ENCODE data around the gene ZNF444. TPM values are rescaled to one million over a fixed set of nuclear protein-coding genes. Genes with fewer than 3 reads are reported as not detected.

The ZNF444 gene
- total and polyA plus RNA-seq, 2 of the 8 experiments (the other 6 are each of a cell fraction or from before 2014, with no cell fraction given), result 49.5 to 54.5 TPM

- H3K4me2 ChIP-seq (ENCODE audit: insufficient read depth in 1 of 2, low read depth in 2 of 2, low read length in 2 of 2), result no peak within 1 kb of the TSS
- no peak within 1 kb of the TSS for H4K5ac ChIP-seq (ENCODE audit: insufficient read length, low read depth, low read length)
- H3K36me3 ChIP-seq (ENCODE audit: control insufficient read depth in 2 of 4, insufficient read depth in 4 of 4, low read length in 3 of 4), result no peaks in the 10 kb centered on the region
- no peaks in the 10 kb centered on the region for H3K79me2 ChIP-seq (ENCODE audit: control insufficient read depth in 1 of 2, insufficient read depth in 2 of 2, low read length in 2 of 2)
- H3K4me1 ChIP-seq (replicated peaks in 1 of 4; ENCODE audit: control insufficient read depth in 3 of 4, insufficient read depth in 4 of 4, low read length in 3 of 4), result no peaks in the 10 kb centered on the region; a peak in 1 of 7 replicates
- POLR2A ChIA-PET (ENCODE audit: partially characterized antibody), result no interaction called here
- H3K79me1 ChIP-seq (ENCODE audit: low read depth, low read length), result no peaks in the 10 kb centered on the region
- no peak within 1 kb of the TSS for H3K18ac ChIP-seq (ENCODE audit: extremely low read depth, low read length)
- no peak within 1 kb of the TSS for H2AK5ac ChIP-seq (ENCODE audit: low read depth, low read length)
- no peak for FAIRE-seq
- no peak within 1 kb of the TSS for H4K91ac ChIP-seq (replicated peaks; ENCODE audit: insufficient read length, low read length)
- DNase-seq (ENCODE audit: low read depth in 1 of 2, low spot score in 2 of 2), result no peak
- no peak within 1 kb of the TSS for H3K14ac ChIP-seq (ENCODE audit: insufficient read length)
- no peak within 1 kb of the TSS for H2BK5ac ChIP-seq (ENCODE audit: low read depth, low read length)
- H3K9me3 ChIP-seq (ENCODE audit: insufficient read depth in 2 of 2, low read depth in 1 of 2, low read length in 1 of 2), result no peaks in the 10 kb centered on the region
- H3K9ac ChIP-seq (replicated peaks in 1 of 4; ENCODE audit: extremely low read depth in 1 of 4, low read depth in 3 of 4, low read length in 3 of 4), result no peak within 1 kb of the TSS
- H2BK12ac ChIP-seq (ENCODE audit: low read depth, low read length), result no peak within 1 kb of the TSS
- no peak within 1 kb of the TSS for H2AFZ ChIP-seq (ENCODE audit: low read length)
- no peaks in the 10 kb centered on the region for H4K20me1 ChIP-seq (replicated peaks in 1 of 2; ENCODE audit: control insufficient read depth in 1 of 2, insufficient read depth in 2 of 2, low read length in 2 of 2)
- no peak within 1 kb of the TSS for H3K23ac ChIP-seq (ENCODE audit: insufficient read length)
- no peak within 1 kb of the TSS for H2BK15ac ChIP-seq (ENCODE audit: low read length)
- CTCF ChIA-PET (ENCODE audit: partially characterized antibody), result interaction anchor here (1.2 kb wide), 1 partner anchor 121 kb away, joined by 3 read pairs; no protein-coding TSS in a partner anchor
- H3K4ac ChIP-seq (replicated peaks; ENCODE audit: insufficient read length, low read depth, low read length), result no peak within 1 kb of the TSS
- no peak within 1 kb of the TSS for H2BK20ac ChIP-seq (ENCODE audit: low read length)
- 83% methylated on average over 3 of the region's 3 CpGs; no CpG with 5 or more reads in 1 of the 2 experiments for WGBS, 2 experiments (ENCODE audit: extremely low coverage in 1 of 2, insufficient coverage in 1 of 2, insufficient read length in 1 of 2, insufficient replicate concordance in 2 of 2, low coverage in 1 of 2, low lambda C conversion rate in 2 of 2, missing lambda C conversion rate in 1 of 2)
- H2BK120ac ChIP-seq (replicated peaks; ENCODE audit: low read depth, low read length), result no peak within 1 kb of the TSS
- no peak within 1 kb of the TSS for H4K8ac ChIP-seq (ENCODE audit: extremely low read depth, insufficient read depth, low read length)
- H3K56ac ChIP-seq (replicated peaks; ENCODE audit: insufficient read length, low read depth, low read length), result no peak within 1 kb of the TSS
- H3K23me2 ChIP-seq (ENCODE audit: low read depth, low read length), result no peaks in the 10 kb centered on the region
- H3K4me3 ChIP-seq (ENCODE audit: extremely low read depth in 1 of 4, insufficient read depth in 2 of 4, low read depth in 3 of 4, low read length in 4 of 4), result no peak within 1 kb of the TSS
- no peaks in the 10 kb centered on the region; a peak in 1 of 7 replicates for H3K27me3 ChIP-seq (replicated peaks in 1 of 4; ENCODE audit: control insufficient read depth in 3 of 4, extremely low read depth in 1 of 4, insufficient read depth in 3 of 4, low read length in 3 of 4)
- H3K27ac ChIP-seq (ENCODE audit: low read depth, low read length), result no peak within 1 kb of the TSS
These were observed 60.9 kb downstream of the ZNF444 start, which contains the start of gene ZSCAN5C for GRCh38 chr19:56201973-56202372. ZSCAN5C (plus strand) TSS chr19:56202273; CDS start chr19:56205914, 3,641 bp downstream.

All from H1 (cell line).